Trophoblast cell (in vitro differentiated cells and primary cell): ENCODE results near the gene NKX2-2.

Source experiments
- DNase-seq, 2 donors: peaks; one replicate each; pipeline ENCODE4 v3.0.0-alpha.2; 2016
- H2AFZ ChIP-seq: 2 replicates; pipeline ENCODE4 v1.6.1; 2013; ENCODE audit warnings: low read length, moderate library complexity, mild to moderate bottlenecking; ENCODE audit not compliant: insufficient read depth, poor library complexity
- H2AK5ac ChIP-seq: 2 replicates; pipeline ENCODE4 v1.6.1; 2013; ENCODE audit warnings: mild to moderate bottlenecking, low read length
- H2BK120ac ChIP-seq: 2 replicates; pipeline ENCODE4 v1.6.1; 2013; ENCODE audit warnings: low read length, mild to moderate bottlenecking, moderate library complexity; ENCODE audit not compliant: insufficient read depth, poor library complexity
- H2BK12ac ChIP-seq: 2 replicates; pipeline ENCODE4 v1.6.1; 2013; ENCODE audit warnings: mild to moderate bottlenecking, low read length, moderate library complexity
- H2BK5ac ChIP-seq: 2 replicates; pipeline ENCODE4 v1.6.1; 2013; ENCODE audit warnings: low read length, low read depth, moderate library complexity, mild to moderate bottlenecking; ENCODE audit not compliant: poor library complexity
- H3K14ac ChIP-seq: 2 replicates; pipeline ENCODE4 v1.6.1; 2013; ENCODE audit warnings: mild to moderate bottlenecking, low read length
- H3K18ac ChIP-seq: 2 replicates; pipeline ENCODE4 v1.6.1; 2013; ENCODE audit warnings: mild to moderate bottlenecking, low read length
- H3K23ac ChIP-seq: 2 replicates; pipeline ENCODE4 v1.6.1; 2013; ENCODE audit warnings: low read length
- H3K27ac ChIP-seq: 2 replicates; pipeline ENCODE4 v1.5.1; 2013; ENCODE audit warnings: low read depth, mild to moderate bottlenecking, inconsistent platforms, low read length, moderate library complexity
- H3K27me3 ChIP-seq: 2 replicates; pipeline ENCODE4 v1.6.1; 2013; ENCODE audit warnings: inconsistent platforms, mild to moderate bottlenecking, low read length, moderate library complexity; ENCODE audit not compliant: insufficient read depth
- H3K36me3 ChIP-seq, 2 experiments: 1 replicate in 1 of 2; 2 replicates in 1 of 2; pipeline ENCODE4 v1.6.1; 2013; ENCODE audit warnings: low read length in 2 of 2, mild to moderate bottlenecking in 2 of 2, moderate library complexity in 1 of 2; ENCODE audit not compliant: insufficient read depth in 2 of 2, control insufficient read depth in 1 of 2
- H3K4ac ChIP-seq: 2 replicates; pipeline ENCODE4 v1.6.1; 2013; ENCODE audit warnings: low read depth, mild to moderate bottlenecking, low read length, moderate library complexity
- H3K4me1 ChIP-seq, 2 experiments: 1 replicate in 1 of 2; 2 replicates in 1 of 2; pipeline ENCODE4 v1.6.1; 2013; ENCODE audit warnings: low read length in 2 of 2, mild to moderate bottlenecking in 2 of 2, moderate library complexity in 1 of 2; ENCODE audit not compliant: insufficient read depth in 2 of 2, control insufficient read depth in 1 of 2
- H3K4me2 ChIP-seq: 2 replicates; pipeline ENCODE4 v1.6.1; 2013; ENCODE audit warnings: inconsistent platforms, mild to moderate bottlenecking, low read length, moderate library complexity
- H3K4me3 ChIP-seq: 2 replicates; pipeline ENCODE4 v1.5.1; 2013; ENCODE audit warnings: mild to moderate bottlenecking, low read depth, low read length, inconsistent platforms
- H3K79me1 ChIP-seq: one replicate; pipeline ENCODE4 v1.6.1; 2013; ENCODE audit warnings: low read length
- H3K79me2 ChIP-seq: 2 replicates; pipeline ENCODE4 v1.6.1; 2013; ENCODE audit warnings: low read length, mild to moderate bottlenecking; ENCODE audit not compliant: control insufficient read depth, insufficient read depth, poor library complexity
- H3K9ac ChIP-seq: 2 replicates; pipeline ENCODE4 v1.6.1; 2013; ENCODE audit warnings: mild to moderate bottlenecking, low read length
- H3K9me3 ChIP-seq: 2 replicates; pipeline ENCODE4 v1.6.1; 2013; ENCODE audit warnings: low read depth, mild to moderate bottlenecking, control low read depth, inconsistent platforms, low read length; ENCODE audit not compliant: insufficient read depth
- H4K12ac ChIP-seq: 2 replicates; pipeline ENCODE4 v1.6.1; 2013; ENCODE audit warnings: low read depth, mild to moderate bottlenecking, low read length, moderate library complexity
- H4K8ac ChIP-seq: 2 replicates; pipeline ENCODE4 v1.6.1; 2013; ENCODE audit warnings: low read depth, mild to moderate bottlenecking, low read length, moderate library complexity
- H4K91ac ChIP-seq: one replicate; pipeline ENCODE4 v1.6.1; 2013; ENCODE audit warnings: low read depth, mild to moderate bottlenecking, low read length, moderate library complexity
- WGBS: extraction: QIAGEN DNeasy Blood & Tissue Kit; methylation state at CpG from one replicate; pipeline ENCODE4 v1.1.7; 2013; ENCODE audit warnings: missing lambda C conversion rate; ENCODE audit not compliant: insufficient read length, insufficient coverage; ENCODE audit errors: extremely low coverage; 5-methylcytosine and 5-hydroxymethylcytosine counted together

NKX2-2 gene

DNA sequence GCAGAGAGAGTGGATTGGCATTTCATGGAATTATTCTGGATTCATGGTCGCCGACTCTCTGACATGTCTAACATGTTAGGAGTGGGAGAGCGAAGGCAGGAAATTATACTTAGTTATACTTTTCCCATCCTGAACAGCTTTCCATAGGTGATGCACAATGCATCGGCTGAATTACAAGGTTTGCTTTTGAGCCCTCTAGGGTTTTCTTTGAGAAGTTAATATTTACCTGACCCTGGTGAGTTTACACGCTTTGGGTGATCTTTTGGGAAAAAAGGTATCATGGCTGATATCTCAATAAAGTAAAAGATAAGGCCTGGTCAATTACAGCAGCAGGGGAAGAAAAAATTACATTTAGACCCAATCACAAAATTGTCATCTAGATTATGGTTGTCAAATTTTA lies 14.0 kb upstream of the NKX2-2 start:
- no peak overlapping the region for H2AK5ac ChIP-seq
- no peak overlapping the region for H3K23ac ChIP-seq
- no peak overlapping the region for H3K4me3 ChIP-seq
- no peak overlapping the region for H2BK5ac ChIP-seq
- H3K4me1 ChIP-seq = no peaks in the 10 kb centered on the region
- H3K36me3 ChIP-seq = no peaks in the 10 kb centered on the region
- H3K14ac ChIP-seq = no peak overlapping the region
- peaks cover 22% of the 10 kb centered on the region for H3K27me3 ChIP-seq
- no peak overlapping the region for H3K4me2 ChIP-seq
- no peak for DNase-seq
- H3K4ac ChIP-seq = no peak overlapping the region
- no peaks in the 10 kb centered on the region for H3K79me2 ChIP-seq
- no peak overlapping the region for H3K18ac ChIP-seq
- no peak overlapping the region for H4K8ac ChIP-seq
- no peaks in the 10 kb centered on the region for H3K79me1 ChIP-seq
- no peak overlapping the region for H2AFZ ChIP-seq
- no peak overlapping the region for H4K12ac ChIP-seq
- no peak overlapping the region for H2BK120ac ChIP-seq
- H3K9ac ChIP-seq = no peak overlapping the region
- H2BK12ac ChIP-seq = no peak overlapping the region
- H3K9me3 ChIP-seq = peaks cover 5% of the 10 kb centered on the region
- no peak overlapping the region for H4K91ac ChIP-seq
- WGBS = no CpG with 5 or more reads among the region's 5 CpGs
- H3K27ac ChIP-seq = no peak overlapping the region

DNA sequence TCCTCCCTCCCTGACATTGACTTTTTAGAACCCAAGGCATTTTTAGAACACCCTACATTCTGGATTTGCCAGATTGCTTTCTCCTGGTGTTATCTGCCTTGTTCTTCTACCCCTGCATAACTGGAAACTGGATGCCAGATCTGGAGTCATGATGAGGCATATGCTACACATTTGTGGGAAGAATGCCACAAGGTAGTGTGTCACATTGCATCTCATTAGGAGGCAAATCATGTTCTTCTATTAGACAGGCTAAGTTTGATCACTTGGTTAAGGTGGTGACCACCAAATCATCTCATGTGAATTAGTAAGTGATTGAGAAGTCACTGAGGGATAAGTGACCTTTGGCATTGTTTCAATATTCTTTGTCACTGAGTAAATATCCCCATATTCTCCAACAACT lies 12.9 kb upstream of the NKX2-2 start:
- Histone ChIP-seq H3K9me3 (peaks cover 5% of the 10 kb centered on the region), H4K91ac (no peak overlapping the region), H3K4me2 (no peak overlapping the region), H3K14ac (no peak overlapping the region), H4K8ac (no peak overlapping the region), H2AFZ (no peak overlapping the region), H3K4me1 (peaks cover 6 to 7% of the 10 kb centered on the region in 2 experiments), H2BK12ac (no peak overlapping the region), H3K27ac (no peak overlapping the region), H4K12ac (no peak overlapping the region), H3K9ac (no peak overlapping the region), H3K18ac (no peak overlapping the region), H2AK5ac (no peak overlapping the region), H3K79me1 (no peaks in the 10 kb centered on the region), H3K4ac (no peak overlapping the region), H3K79me2 (no peaks in the 10 kb centered on the region), H3K23ac (no peak overlapping the region), H3K27me3 (peaks cover 34% of the 10 kb centered on the region), H2BK120ac (no peak overlapping the region), H2BK5ac (no peak overlapping the region), H3K4me3 (no peak overlapping the region), H3K36me3 (no peaks in the 10 kb centered on the region)
- no peak for DNase-seq

DNA sequence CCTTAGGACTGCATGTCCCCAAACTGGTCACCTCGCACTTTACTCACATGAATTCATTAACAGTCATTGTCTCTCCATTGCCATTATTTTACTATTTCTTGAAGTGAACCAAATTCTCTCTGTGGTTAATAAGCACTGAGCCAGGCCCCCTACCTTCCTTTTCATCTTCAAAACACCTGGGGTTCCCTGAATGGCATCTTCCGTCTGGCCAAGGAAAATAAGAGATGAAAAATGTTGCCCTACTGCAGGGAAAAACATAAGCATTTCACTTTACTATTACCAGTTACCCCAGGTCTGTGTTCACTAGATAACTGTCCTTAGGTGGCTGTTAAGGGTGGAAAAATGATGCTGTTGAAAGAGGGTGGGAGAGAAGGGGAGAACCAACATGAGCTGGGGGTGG lies 10.0 kb upstream of the NKX2-2 start:
- H3K9me3 ChIP-seq = peaks cover 9% of the 10 kb centered on the region
- no peak for DNase-seq
- H3K27me3 ChIP-seq = peaks cover 62% of the 10 kb centered on the region
- WGBS = no CpG with 5 or more reads among the region's 2 CpGs
- H2AK5ac ChIP-seq = no peak overlapping the region
- H3K4me1 ChIP-seq = peaks cover 6 to 8% of the 10 kb centered on the region in 2 experiments
- no peak overlapping the region for H2BK12ac ChIP-seq
- H3K9ac ChIP-seq = no peak overlapping the region
- no peak overlapping the region for H3K4me2 ChIP-seq
- no peak overlapping the region for H3K4me3 ChIP-seq
- no peak overlapping the region for H3K23ac ChIP-seq
- no peak overlapping the region for H3K18ac ChIP-seq
- H4K12ac ChIP-seq = no peak overlapping the region
- H3K4ac ChIP-seq = no peak overlapping the region
- H3K14ac ChIP-seq = no peak overlapping the region
- H4K8ac ChIP-seq = no peak overlapping the region
- no peak overlapping the region for H2AFZ ChIP-seq
- H3K27ac ChIP-seq = no peak overlapping the region
- no peak overlapping the region for H2BK5ac ChIP-seq
- no peaks in the 10 kb centered on the region for H3K79me1 ChIP-seq
- no peak overlapping the region for H4K91ac ChIP-seq
- H2BK120ac ChIP-seq = no peak overlapping the region
- no peaks in the 10 kb centered on the region for H3K36me3 ChIP-seq
- no peaks in the 10 kb centered on the region for H3K79me2 ChIP-seq

DNA sequence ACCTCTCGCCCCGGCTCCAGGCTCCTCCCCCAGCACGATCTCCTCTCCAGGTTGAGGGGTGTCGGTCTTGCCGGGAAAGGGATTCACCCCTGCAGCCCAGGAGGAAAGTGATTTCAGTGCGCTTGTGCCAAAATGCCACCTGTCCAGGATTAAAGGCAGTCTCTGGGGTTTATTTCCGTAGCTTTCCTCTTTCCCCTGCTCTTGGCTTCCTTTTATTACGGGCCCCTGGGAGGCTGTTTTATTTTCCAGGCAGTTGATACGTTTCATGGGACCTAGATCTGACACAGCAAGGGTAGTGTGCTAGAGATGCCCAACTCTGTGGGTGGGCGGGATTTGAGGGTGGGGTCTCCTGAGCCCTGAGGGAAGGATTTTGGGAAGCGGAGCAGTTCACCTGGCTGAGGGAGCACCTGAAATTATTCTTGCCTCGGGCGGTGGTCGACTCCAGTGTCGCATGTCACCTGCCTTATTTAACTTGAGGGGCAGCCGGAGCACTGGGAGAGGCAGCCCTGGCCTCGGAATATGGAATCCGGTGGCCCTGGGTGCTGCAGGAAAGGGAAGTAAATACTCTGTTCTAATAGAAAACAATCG lies 9.5 kb upstream of the NKX2-2 start:
- no peaks in the 10 kb centered on the region for H3K79me1 ChIP-seq
- no peak overlapping the region for H4K8ac ChIP-seq
- H2BK12ac ChIP-seq = no peak overlapping the region
- H3K79me2 ChIP-seq = no peaks in the 10 kb centered on the region
- H3K14ac ChIP-seq = no peak overlapping the region
- no peak overlapping the region for H3K4me2 ChIP-seq
- H3K4me1 ChIP-seq = peaks cover 6 to 8% of the 10 kb centered on the region in 2 experiments
- peaks cover 11% of the 10 kb centered on the region for H3K9me3 ChIP-seq
- H3K36me3 ChIP-seq = no peaks in the 10 kb centered on the region
- H3K27ac ChIP-seq = no peak overlapping the region
- no peak overlapping the region for H3K9ac ChIP-seq
- peaks cover 67% of the 10 kb centered on the region for H3K27me3 ChIP-seq
- no CpG with 5 or more reads among the region's 19 CpGs for WGBS
- no peak for DNase-seq
- no peak overlapping the region for H2AK5ac ChIP-seq
- H4K91ac ChIP-seq = no peak overlapping the region
- no peak overlapping the region for H3K23ac ChIP-seq
- H2BK120ac ChIP-seq = no peak overlapping the region
- H2AFZ ChIP-seq = no peak overlapping the region
- H3K4me3 ChIP-seq = no peak overlapping the region
- no peak overlapping the region for H4K12ac ChIP-seq
- no peak overlapping the region for H3K4ac ChIP-seq
- no peak overlapping the region for H2BK5ac ChIP-seq
- no peak overlapping the region for H3K18ac ChIP-seq
